GM10248 (cell line): ENCODE measurements around the gene PARD3B.

Experiments used
- CTCF ChIA-PET: fragments of 300-600 bp; sonication (Branson Sonifier 250); formaldehyde crosslinking; extraction: SDS; loops from one replicate; lab custom pipeline; 2021; ENCODE audit warnings: antibody characterized with exemption; lab: Yijun Ruan, JAX
- POLR2A ChIA-PET: fragments of 350-650 bp; sonication (Branson Sonifier 250); formaldehyde crosslinking; extraction: SDS; loops from one replicate; lab custom pipeline; 2020; ENCODE audit warnings: antibody characterized with exemption; lab: Yijun Ruan, JAX
- DNase-seq: peaks from one replicate; pipeline ENCODE4 v3.0.0; 2012; ENCODE audit errors: extremely low spot score
- CTCF ChIP-seq: IDR thresholded peaks from 2 replicates; pipeline ENCODE4 v1.5.1; 2012; ENCODE audit warnings: mild to moderate bottlenecking, low read depth; ENCODE audit errors: extremely low read depth, missing control alignments, control extremely low read depth

The PARD3B gene

GRCh38 chr2:205540036-205540435, 994.8 kb downstream of the PARD3B start:
- no peak for TF ChIP-seq CTCF
- ChIA-PET POLR2A (no interaction called here), CTCF (no interaction called here)
- no peak for DNase-seq

- CTCF ChIA-PET = interaction anchor here (0.8 kb wide), 1 partner anchor 10 kb away, joined by 4 read pairs; no protein-coding TSS in a partner anchor
- no peak for TF ChIP-seq CTCF
- no peak for DNase-seq
- POLR2A ChIA-PET = no interaction called here
Measured at GRCh38 chr2:205543262-205543843, 998.1 kb downstream of the PARD3B start.

- ChIA-PET POLR2A (no interaction called here), CTCF (interaction anchor here (0.8 kb wide), 1 partner anchor 10 kb away, joined by 4 read pairs; no protein-coding TSS in a partner anchor)
- DNase-seq = no peak
- TF ChIP-seq CTCF = no peak
Measured at GRCh38 chr2:205543937-205544702, 998.8 kb downstream of the PARD3B start.

- CTCF ChIA-PET = no interaction called here
- DNase-seq = no peak
- no peak for TF ChIP-seq CTCF
- POLR2A ChIA-PET = no interaction called here
Measured at GRCh38 chr2:205545971-205546816, 1000.9 kb downstream of the PARD3B start.

- ChIA-PET CTCF (interaction anchor here (1.7 kb wide), 1 partner anchor 9 kb away, joined by 3 read pairs; no protein-coding TSS in a partner anchor), POLR2A (no interaction called here)
- TF ChIP-seq CTCF = no peak
- no peak for DNase-seq
Measured at GRCh38 chr2:205555566-205556230, 1010.4 kb downstream of the PARD3B start.

GRCh38 chr2:205556357-205556756, 1011.1 kb downstream of the PARD3B start:
- ChIA-PET CTCF (interaction anchor here (1.7 kb wide), 1 partner anchor 8 kb away, joined by 3 read pairs; no protein-coding TSS in a partner anchor), POLR2A (no interaction called here)
- TF ChIP-seq CTCF = no peak
- DNase-seq = no peak
